HepG2 (cell line): Measurements from ENCODE around the gene ZNF444. TPM values are rescaled to one million over a fixed set of nuclear protein-coding genes. Genes with fewer than 3 reads are reported as not detected.
A peak's percentile ranks its signal among the peaks of the same experiment; 100 is the strongest.

ENCODE experiments used
- AKAP8 ChIP-seq: sonication (generic); formaldehyde crosslinking; IDR thresholded peaks from 2 replicates; pipeline ENCODE4 v1.5.1; 2020; ENCODE audit warnings: mild to moderate bottlenecking, missing genetic modification reagents
- CBFB ChIP-seq: sonication (generic); formaldehyde crosslinking; IDR thresholded peaks from 2 replicates; pipeline ENCODE4 v1.4.0; 2020; ENCODE audit warnings: missing genetic modification reagents
- EHMT2 ChIP-seq: fragments of 200-600 bp; sonication (generic); IDR thresholded peaks from 2 replicates; pipeline ENCODE4 v1.7.0; 2017; ENCODE audit warnings: antibody characterized with exemption, low read depth, low read length, borderline replicate concordance
- HNRNPLL ChIP-seq: fragments of 200-400 bp; formaldehyde crosslinking; IDR thresholded peaks from 2 replicates; pipeline ENCODE4 v1.6.1; 2017; ENCODE audit warnings: mild to moderate bottlenecking, low read depth, low read length; ENCODE audit not compliant: poor library complexity, severe bottlenecking
- IKZF4 ChIP-seq: sonication (generic); formaldehyde crosslinking; IDR thresholded peaks from 2 replicates; pipeline ENCODE4 v1.5.1; 2020; ENCODE audit warnings: borderline replicate concordance, mild to moderate bottlenecking, low read depth, missing genetic modification reagents; ENCODE audit errors: not compliant biosample characterization
- ISX ChIP-seq: sonication (generic); formaldehyde crosslinking; conservative IDR thresholded peaks from 2 replicates; pipeline ENCODE4 v1.5.0; 2020; ENCODE audit warnings: missing genetic modification reagents
- KAT2B ChIP-seq: fragments of 150-350 bp; IDR thresholded peaks from 2 replicates; pipeline ENCODE4 v1.6.1; 2014; ENCODE audit warnings: low read depth, low read length, borderline replicate concordance
- NCOA1 ChIP-seq: sonication (generic); formaldehyde crosslinking; IDR thresholded peaks from 2 replicates; pipeline ENCODE4 v1.9.0; 2021; ENCODE audit warnings: missing genetic modification reagents
- NFIB ChIP-seq: sonication (generic); formaldehyde crosslinking; IDR thresholded peaks from 2 replicates; pipeline ENCODE4 v1.9.0; 2021; ENCODE audit warnings: missing genetic modification reagents, mild to moderate bottlenecking, borderline replicate concordance
- ONECUT2 ChIP-seq: sonication (generic); formaldehyde crosslinking; IDR thresholded peaks from 2 replicates; pipeline ENCODE4 v1.4.0; 2020; ENCODE audit warnings: missing genetic modification reagents
- RBAK ChIP-seq: sonication (generic); formaldehyde crosslinking; IDR thresholded peaks from 2 replicates; pipeline ENCODE4 v1.5.1; 2020; ENCODE audit warnings: mild to moderate bottlenecking, missing genetic modification reagents
- RFXANK ChIP-seq: IDR thresholded peaks from 2 replicates; pipeline ENCODE4 v1.6.1; 2016
- TBP ChIP-seq: sonication (generic); formaldehyde crosslinking; IDR thresholded peaks from 2 replicates; pipeline ENCODE4 v1.5.0; 2020; ENCODE audit warnings: missing genetic modification reagents
- TP53 ChIP-seq: sonication (generic); formaldehyde crosslinking; conservative IDR thresholded peaks from 2 replicates; pipeline ENCODE4 v1.4.0; 2020; ENCODE audit warnings: missing genetic modification reagents
- TSC22D2 ChIP-seq: sonication (generic); formaldehyde crosslinking; IDR thresholded peaks from 2 replicates; pipeline ENCODE4 v1.5.1; 2020; ENCODE audit warnings: missing genetic modification reagents, mild to moderate bottlenecking, borderline replicate concordance
- U2AF2 ChIP-seq: fragments of 200-400 bp; formaldehyde crosslinking; IDR thresholded peaks from 2 replicates; pipeline ENCODE4 v1.6.1; 2017; ENCODE audit warnings: low read depth, mild to moderate bottlenecking, low read length
- ZNF138 ChIP-seq: sonication (generic); formaldehyde crosslinking; IDR thresholded peaks from 2 replicates; pipeline ENCODE4 v1.5.0; 2020; ENCODE audit warnings: mild to moderate bottlenecking, low read depth, missing genetic modification reagents
- ZNF430 ChIP-seq: sonication (generic); formaldehyde crosslinking; IDR thresholded peaks from 2 replicates; pipeline ENCODE4 v1.9.0; 2021; ENCODE audit warnings: mild to moderate bottlenecking, missing genetic modification reagents
- ZNF44 ChIP-seq: sonication (generic); formaldehyde crosslinking; IDR thresholded peaks from 2 replicates; pipeline ENCODE4 v1.5.1; 2020; ENCODE audit warnings: mild to moderate bottlenecking, missing genetic modification reagents
- ZNF703 ChIP-seq: sonication (generic); formaldehyde crosslinking; IDR thresholded peaks from 2 replicates; pipeline ENCODE4 v1.5.1; 2020; ENCODE audit warnings: missing genetic modification reagents, mild to moderate bottlenecking, moderate library complexity, borderline replicate concordance
- ZNF747 ChIP-seq: sonication (generic); formaldehyde crosslinking; IDR thresholded peaks from 2 replicates; pipeline ENCODE4 v1.8.1; 2023; ENCODE audit warnings: missing genetic modification reagents, mild to moderate bottlenecking, borderline replicate concordance
- ZNF781 ChIP-seq: sonication (generic); formaldehyde crosslinking; IDR thresholded peaks from 2 replicates; pipeline ENCODE4 v1.5.1; 2020; ENCODE audit warnings: borderline replicate concordance, mild to moderate bottlenecking, missing genetic modification reagents; ENCODE audit errors: not compliant biosample characterization
- ZNF83 ChIP-seq: sonication (generic); formaldehyde crosslinking; IDR thresholded peaks from 2 replicates; pipeline ENCODE4 v1.4.0; 2020; ENCODE audit warnings: missing genetic modification reagents, mild to moderate bottlenecking, borderline replicate concordance
- polyA plus RNA-seq, 8 experiments: library from polyadenylated mRNA; depleted of rRNA in 3 of 8; stranded (reverse) in 7 of 8; unstranded in 1 of 8; fragments of >200 nt; fragmentation: Illumina TruSeq in 4 of 8; extraction: Trizol in 4 of 8; gene quantifications; 2 replicates each; pipeline versions ENCODE4 v1.2.1 to v1.2.3, GENCODE V29; 2011 to 2016; ENCODE audit warnings: low read depth in 4 of 8, missing spikeins in 1 of 8, mixed read lengths in 1 of 8; ENCODE audit not compliant: insufficient read depth in 1 of 8
- total RNA-seq, 5 experiments: library from RNA; depleted of rRNA; stranded (reverse); fragments of >200 nt; fragmentation: Illumina TruSeq; extraction: Trizol; gene quantifications; 2 replicates each; pipeline ENCODE4 v1.2.3, GENCODE V29; 2016; ENCODE audit warnings: low read depth in 1 of 5
- TF ChIP-seq, protein P1 (sequence below): IDR thresholded peaks from 2 replicates; pipeline ENCODE4 v1.6.1; 2016; ENCODE audit warnings: low read depth
- TF ChIP-seq, protein P2 (sequence below): sonication (generic); formaldehyde crosslinking; IDR thresholded peaks from 2 replicates; pipeline ENCODE4 v1.5.0; 2020; ENCODE audit warnings: mild to moderate bottlenecking, missing genetic modification reagents
- TF ChIP-seq, protein P3 (sequence below): sonication (generic); formaldehyde crosslinking; IDR thresholded peaks from 2 replicates; pipeline ENCODE4 v1.4.0; 2020; ENCODE audit warnings: missing genetic modification reagents

Gene ZNF444
- total and polyA plus RNA-seq, 2 of the 13 experiments (the other 11 are each of a cell fraction or from before 2014, with no cell fraction given): 27.4 to 30.3 TPM

DNA sequence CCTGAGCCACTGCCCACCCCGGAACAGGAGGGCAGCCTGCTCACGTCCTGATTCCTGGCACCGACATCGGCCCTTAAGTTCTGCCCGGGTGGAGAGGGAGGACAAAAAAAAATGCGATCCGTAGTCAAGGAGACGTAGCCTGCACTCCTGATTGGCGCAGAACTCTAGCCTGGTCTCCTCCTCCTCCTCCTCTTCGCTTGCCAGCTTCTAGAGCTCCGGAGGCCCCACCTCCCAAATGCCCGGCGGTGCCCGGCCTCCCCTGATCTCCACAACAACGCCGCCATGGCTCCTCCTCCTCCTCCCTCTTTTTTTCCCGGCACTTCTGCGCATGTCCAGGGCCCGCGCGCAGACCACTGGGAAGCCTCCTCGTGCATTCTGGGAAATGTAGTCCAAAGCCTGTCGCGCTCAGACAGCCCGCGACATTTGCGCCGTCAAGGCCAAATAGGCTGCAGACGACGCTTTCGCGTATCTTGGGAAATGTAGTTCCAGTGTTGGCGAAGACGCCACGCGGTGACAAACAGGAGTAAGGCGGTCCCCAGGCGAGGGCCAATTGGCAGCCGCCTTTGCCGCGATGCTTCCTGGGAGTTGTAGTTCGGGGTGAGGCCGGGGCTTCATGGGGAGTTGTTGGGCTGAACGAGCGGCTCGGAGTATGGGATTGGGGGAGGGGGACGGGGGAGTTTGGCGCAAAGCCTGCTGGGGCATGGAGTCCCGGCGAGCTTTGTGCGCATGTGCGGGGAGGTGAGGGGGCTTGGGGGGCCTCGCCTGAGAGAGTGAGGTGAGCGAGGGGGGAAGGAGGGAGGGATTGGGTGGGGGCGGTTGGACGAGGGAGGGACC lies at the start of gene ZNF444 (continued):
- TF ChIP-seq ONECUT2 (CRISPR knock-in tag) (no peak), CBFB (CRISPR knock-in tag) (peak; percentile 60; the same call in 1 of the 2 replicates), TSC22D2 (CRISPR knock-in tag) (0 out of 2 replicates have a peak, but pooled peaks have one; percentile 44), KAT2B (no peak), IKZF4 (CRISPR knock-in tag) (no peak), NCOA1 (CRISPR knock-in tag) (no peak), ZNF430 (CRISPR knock-in tag) (no peak), ZNF83 (CRISPR knock-in tag) (no peak), ZNF703 (CRISPR knock-in tag) (no peak), ISX (CRISPR knock-in tag) (no peak), TP53 (CRISPR knock-in tag) (no peak), HNRNPLL (peak; percentile 80), ZNF138 (no peak), ZNF781 (CRISPR knock-in tag) (no peak), RFXANK (CRISPR knock-in tag) (no peak), RBAK (CRISPR knock-in tag) (no peak), AKAP8 (CRISPR knock-in tag) (no peak), EHMT2 (no peak), ZNF747 (CRISPR knock-in tag) (no peak), U2AF2 (no peak), NFIB (CRISPR knock-in tag) (no peak), ZNF44 (CRISPR knock-in tag) (no peak), TBP (CRISPR knock-in tag) (0 out of 2 replicates have a peak, but pooled peaks have one; percentile 46)
- TF ChIP-seq, protein P1, sequence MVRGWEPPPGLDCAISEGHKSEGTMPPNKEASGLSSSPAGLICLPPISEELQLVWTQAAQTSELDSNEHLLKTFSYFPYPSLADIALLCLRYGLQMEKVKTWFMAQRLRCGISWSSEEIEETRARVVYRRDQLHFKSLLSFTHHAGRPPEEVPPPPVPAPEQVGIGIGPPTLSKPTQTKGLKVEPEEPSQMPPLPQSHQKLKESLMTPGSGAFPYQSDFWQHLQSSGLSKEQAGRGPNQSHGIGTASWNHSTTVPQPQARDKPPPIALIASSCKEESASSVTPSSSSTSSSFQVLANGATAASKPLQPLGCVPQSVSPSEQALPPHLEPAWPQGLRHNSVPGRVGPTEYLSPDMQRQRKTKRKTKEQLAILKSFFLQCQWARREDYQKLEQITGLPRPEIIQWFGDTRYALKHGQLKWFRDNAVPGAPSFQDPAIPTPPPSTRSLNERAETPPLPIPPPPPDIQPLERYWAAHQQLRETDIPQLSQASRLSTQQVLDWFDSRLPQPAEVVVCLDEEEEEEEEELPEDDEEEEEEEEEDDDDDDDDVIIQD (CRISPR knock-in tag): no peak
- TF ChIP-seq, protein P2, sequence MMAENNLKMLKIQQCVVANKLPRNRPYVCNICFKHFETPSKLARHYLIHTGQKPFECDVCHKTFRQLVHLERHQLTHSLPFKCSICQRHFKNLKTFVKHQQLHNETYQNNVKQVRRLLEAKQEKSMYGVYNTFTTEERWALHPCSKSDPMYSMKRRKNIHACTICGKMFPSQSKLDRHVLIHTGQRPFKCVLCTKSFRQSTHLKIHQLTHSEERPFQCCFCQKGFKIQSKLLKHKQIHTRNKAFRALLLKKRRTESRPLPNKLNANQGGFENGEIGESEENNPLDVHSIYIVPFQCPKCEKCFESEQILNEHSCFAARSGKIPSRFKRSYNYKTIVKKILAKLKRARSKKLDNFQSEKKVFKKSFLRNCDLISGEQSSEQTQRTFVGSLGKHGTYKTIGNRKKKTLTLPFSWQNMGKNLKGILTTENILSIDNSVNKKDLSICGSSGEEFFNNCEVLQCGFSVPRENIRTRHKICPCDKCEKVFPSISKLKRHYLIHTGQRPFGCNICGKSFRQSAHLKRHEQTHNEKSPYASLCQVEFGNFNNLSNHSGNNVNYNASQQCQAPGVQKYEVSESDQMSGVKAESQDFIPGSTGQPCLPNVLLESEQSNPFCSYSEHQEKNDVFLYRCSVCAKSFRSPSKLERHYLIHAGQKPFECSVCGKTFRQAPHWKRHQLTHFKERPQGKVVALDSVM (CRISPR knock-in tag): peak; percentile 67
- TF ChIP-seq, protein P3, sequence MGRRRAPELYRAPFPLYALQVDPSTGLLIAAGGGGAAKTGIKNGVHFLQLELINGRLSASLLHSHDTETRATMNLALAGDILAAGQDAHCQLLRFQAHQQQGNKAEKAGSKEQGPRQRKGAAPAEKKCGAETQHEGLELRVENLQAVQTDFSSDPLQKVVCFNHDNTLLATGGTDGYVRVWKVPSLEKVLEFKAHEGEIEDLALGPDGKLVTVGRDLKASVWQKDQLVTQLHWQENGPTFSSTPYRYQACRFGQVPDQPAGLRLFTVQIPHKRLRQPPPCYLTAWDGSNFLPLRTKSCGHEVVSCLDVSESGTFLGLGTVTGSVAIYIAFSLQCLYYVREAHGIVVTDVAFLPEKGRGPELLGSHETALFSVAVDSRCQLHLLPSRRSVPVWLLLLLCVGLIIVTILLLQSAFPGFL (CRISPR knock-in tag): no peak
